AML-193 (cell line): Measurements from ENCODE around the gene MCF2L2.
A peak's percentile ranks its signal among the peaks of the same experiment; 100 is the strongest.
"Not testable (repeated sequence)": the region's sequence is repeated elsewhere in the genome, so short reads cannot be mapped to it uniquely, and the experiment has no call there.

ENCODE experiments used
- DNase-seq, 2 experiments: peaks; one replicate each; lab custom pipeline; 2025; lab: John Stamatoyannopoulos, UW

MCF2L2 gene

GRCh38 chr3:183233966-183234365 lies 194.5 kb downstream of the MCF2L2 start:
- no peak for DNase-seq

- DNase-seq = no peak
These were observed 197.6 kb downstream of the MCF2L2 start for GRCh38 chr3:183230826-183231225.

DNA sequence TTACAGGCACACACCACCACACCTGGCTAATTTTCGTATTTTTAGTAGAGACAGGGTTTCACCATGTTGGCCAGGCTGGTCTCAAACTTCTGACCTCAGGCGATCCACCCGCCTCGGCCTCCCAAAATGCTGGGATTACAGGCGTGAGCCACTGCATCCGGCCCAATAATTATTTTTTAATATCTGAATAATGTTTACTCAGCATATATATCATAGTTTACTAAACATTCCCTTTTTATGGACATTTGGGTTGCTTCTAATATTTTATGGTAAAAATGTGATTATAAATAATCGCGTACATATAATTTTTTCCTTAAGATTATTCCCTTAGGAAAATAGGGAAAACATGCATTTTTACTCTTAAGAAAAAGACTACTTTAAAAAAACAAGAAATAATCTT lies 198.2 kb downstream of the MCF2L2 start:
- DNase-seq = not testable (repeated sequence)

GRCh38 chr3:183229178-183229577 lies 199.2 kb downstream of the MCF2L2 start:
- DNase-seq = no peak

GRCh38 chr3:183227586-183227985 lies 200.8 kb downstream of the MCF2L2 start:
- no peak for DNase-seq

- no peak for DNase-seq
These were observed 202.0 kb downstream of the MCF2L2 start for GRCh38 chr3:183226333-183226890.

DNA sequence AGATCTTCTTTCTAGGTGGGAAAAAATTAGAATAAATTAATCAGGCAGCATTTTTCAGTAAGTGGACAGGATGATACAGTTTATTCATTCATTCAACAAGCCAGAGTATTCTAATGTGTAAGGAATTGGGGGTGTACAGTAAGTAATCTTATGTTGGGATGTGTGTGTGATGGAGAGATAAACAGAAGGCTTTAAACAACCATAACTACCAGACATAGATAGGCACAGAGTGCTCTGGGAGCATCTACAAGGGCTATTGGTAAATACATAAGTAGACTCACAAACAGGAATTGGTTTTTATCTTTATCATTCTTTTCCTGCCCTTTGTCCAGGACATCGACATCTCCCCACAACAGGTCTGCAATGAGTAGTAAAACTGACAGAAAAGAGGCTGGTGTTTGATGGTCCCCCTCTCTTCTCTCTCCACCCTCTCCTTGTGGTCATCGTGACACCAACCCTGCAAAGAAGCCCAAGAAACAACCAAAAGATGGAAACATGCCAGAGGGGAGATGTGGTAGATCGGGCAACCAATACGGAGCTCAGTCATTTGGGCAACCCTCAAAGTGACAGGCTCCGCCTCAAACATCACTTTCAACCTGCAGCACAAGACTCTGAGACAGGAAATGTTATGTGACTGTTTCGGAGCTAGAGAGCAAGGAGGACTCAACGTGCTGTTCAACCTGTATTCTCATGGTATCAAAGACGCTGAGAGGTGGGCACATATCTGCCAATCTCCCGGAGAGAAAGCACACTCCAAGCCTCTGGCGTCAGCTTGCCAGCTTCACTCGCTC lies 204.0 kb downstream of the MCF2L2 start:
- no peak for DNase-seq

DNA sequence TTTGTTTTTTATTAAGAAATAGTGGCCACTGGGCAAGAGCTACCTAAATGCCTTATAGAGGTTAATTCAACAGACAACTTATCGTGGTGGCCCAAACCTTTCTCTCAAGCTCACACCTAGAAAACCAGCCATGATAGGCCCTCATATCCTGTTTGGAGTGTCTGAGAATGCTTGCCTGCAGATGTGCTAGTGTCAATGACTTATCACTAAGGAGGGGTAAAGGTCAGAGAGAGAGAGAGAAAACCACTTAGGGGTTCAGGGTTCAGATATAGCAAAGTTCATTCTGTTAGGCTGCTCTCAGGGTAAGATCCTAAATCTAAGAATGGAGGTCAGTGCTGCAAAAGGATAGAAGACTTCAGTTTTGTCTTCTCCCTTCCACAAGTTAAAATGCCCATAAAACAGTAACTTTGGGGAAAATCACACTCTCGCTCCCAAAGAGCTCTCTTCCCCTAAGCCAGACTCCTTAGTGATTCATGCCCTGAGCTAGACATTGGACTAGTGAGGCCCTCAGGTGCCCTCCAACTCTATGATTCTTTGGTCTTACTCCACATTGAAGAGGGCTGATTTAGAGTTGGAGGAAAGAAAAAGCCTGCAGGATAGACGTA lies 205.7 kb downstream of the MCF2L2 start:
- no peak for DNase-seq

GRCh38 chr3:183220828-183221227 lies 207.6 kb downstream of the MCF2L2 start:
- DNase-seq = no peak

- DNase-seq = peak in 1 of 2 experiments; percentile 51
These were observed 209.6 kb downstream of the MCF2L2 start for GRCh38 chr3:183218826-183219225.

DNA sequence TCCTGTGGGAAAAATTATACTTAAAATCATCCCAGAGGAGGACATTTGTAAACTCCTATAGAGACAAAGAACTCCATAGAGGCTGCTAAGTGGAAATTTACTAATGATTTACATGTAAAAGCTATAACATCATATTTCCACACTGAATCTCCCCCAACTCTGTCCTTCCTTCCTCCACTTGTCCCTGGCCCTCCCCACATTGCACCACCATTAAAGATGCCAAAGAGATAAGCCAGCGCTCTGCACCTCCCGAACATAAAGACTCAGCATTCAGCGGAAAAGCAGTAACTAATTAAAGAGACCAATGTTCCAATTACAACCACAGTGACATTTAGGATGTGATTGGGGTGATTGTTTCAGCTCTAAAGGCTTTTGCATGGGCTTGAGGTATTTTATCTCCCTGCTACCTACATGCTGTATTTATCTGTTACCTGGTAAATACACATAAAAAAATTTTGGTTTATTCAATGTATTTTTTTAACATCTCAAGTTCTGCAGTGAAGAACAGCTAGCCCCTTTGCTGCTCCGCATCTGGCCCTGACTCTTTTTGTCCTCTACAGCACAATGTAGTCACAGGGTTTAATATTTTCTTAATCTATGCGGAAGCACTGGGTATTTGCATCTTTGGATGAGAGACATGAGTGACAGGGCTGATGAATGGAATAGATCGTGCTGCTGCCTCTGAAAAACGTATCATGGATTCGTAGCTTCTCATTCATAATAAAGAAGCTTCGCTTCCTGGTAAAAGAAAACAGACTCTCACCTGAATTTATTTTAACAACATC lies 210.7 kb downstream of the MCF2L2 start:
- peak in 1 of 2 experiments; percentile 11 for DNase-seq

DNA sequence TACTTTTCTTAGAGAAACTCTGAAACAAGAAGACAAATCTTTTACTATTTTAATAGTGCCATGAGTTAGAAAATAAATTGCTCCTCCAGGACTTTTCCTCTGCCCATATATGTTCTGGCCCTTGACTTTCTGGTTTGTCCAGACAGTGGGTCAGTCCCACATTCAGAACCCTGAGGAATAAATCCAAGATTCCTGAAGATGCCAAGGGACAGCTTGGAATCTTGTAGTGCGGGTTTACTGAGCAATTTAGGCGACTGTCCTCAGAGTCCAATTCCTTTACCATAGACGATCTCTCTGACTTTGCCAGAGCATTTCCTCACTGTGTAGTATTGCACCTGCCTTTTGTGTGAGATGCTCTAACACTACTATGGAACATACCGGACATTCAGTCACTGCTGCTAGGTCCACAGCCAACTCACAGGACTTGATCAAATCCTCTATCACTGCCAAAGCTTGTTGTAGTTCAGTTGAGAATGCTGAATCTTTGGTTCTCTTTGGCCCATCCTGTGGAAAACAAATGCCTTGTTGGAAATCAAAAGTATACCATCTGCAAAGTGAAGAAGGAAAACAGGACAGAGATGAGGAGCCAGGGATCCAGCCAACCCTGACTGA lies 212.7 kb downstream of the MCF2L2 start:
- DNase-seq = no peak

GRCh38 chr3:183214277-183214612 lies 214.2 kb downstream of the MCF2L2 start:
- no peak for DNase-seq

- no peak for DNase-seq
These were observed 214.8 kb downstream of the MCF2L2 start for GRCh38 chr3:183213415-183214276.

- peak; percentile 99 for DNase-seq
These were observed 215.9 kb downstream of the MCF2L2 start for GRCh38 chr3:183212565-183212964.

DNA sequence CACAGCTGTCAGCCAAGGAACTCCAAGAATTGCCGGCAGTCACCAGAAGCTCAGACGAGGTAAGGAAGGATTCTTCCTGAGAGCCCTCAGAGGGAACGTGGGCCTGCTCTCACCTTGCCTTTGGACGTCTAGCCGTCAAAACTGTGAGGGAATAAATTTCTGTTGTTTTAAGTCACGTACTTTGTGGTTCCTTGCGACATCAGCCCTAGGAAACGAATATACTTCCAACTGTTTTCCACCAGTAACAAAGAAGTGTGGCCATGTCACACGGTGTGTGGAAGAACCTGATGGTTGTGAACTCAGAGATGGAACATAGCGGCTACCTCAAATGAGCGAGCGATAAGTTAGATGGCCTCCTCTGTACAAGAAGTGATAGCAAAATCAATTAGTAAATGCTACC lies 216.3 kb downstream of the MCF2L2 start:
- peak; percentile 86 for DNase-seq

GRCh38 chr3:183211352-183211751 lies 217.1 kb downstream of the MCF2L2 start:
- no peak for DNase-seq

DNA sequence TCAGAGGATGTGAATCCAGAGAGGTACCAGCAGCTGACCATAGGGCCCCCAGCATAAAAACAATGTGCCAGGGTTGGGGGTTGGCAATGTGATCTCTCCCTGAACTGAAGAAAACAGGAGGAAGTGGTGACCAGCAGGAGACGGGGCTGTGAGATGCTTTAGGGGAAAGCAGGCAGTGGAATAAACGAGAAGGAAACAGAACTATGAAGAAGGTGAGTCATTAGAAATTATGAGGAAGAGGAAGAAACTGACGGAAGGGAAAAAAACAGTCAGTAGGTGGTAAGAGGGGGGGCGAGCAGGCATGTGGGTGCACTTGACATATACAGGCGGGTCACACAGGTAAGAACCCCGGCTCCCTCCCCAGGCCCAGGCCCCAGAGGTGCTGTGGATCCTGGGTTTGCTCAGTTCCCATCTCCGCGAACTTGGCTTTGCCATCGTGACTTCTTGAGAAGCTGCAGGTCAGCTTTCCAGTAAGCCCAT lies 217.5 kb downstream of the MCF2L2 start:
- DNase-seq = peak; percentile 98 to 99

GRCh38 chr3:183210341-183210740 lies 218.1 kb downstream of the MCF2L2 start:
- peak; percentile 90 to 92 for DNase-seq

- no peak for DNase-seq
These were observed 219.6 kb downstream of the MCF2L2 start for GRCh38 chr3:183208800-183209199.

- DNase-seq = no peak
These were observed 220.2 kb downstream of the MCF2L2 start for GRCh38 chr3:183208260-183208659.
